Measurements from ENCODE around the gene MYB.
"Not testable (repeated sequence)": the region's sequence is repeated elsewhere in the genome, so short reads cannot be mapped to it uniquely, and the experiment has no call there.

Gene MYB

DNA sequence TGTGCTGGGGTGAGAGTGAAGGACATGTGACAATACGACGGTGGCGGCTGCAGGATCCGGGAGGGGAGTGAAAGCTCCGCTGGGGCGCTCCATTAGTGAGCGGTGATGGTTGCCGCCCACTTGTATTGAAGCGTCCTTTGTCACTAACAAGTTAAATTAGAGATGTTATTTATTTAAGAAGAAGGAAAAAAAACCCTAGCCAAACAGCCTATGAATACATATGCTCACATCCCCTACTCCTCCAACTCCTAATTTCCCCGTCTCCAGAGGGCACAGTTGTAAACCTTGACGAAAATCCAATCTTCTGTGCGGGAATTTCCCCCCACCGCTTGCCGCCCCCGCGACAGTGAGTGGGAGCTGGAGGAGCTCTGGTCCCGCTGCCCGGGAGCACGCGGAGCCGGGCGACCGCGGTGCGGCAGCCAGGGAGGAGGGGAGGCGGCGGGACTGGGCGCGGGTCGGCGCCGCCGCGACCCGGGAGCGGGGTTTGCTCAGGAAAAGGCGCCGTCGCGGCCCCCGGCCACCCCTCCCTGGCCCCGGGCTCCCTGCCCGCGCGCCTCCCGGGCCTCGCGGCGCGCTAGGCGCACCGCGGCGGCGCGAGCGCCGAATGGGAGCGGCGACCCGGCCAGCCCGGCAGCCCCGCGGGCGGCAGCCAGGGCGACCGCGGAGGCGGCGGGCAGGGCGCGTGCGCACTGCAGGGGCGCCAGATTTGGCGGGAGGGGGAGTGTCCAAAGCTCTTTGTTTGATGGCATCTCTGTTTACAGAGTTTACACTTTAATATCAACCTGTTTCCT, at the start of gene MYB:
TSS of gene MYB (plus strand) at position 767 of the 791 bp plus-strand sequence. CDS start 206 bp downstream, outside the sequence.
- Mint-ChIP-seq H3K4me3 (peak within 1 kb of the TSS; percentile 89), H3K27me3 (peaks cover 4% of the 10 kb centered on the region), H3K36me3 (no peaks in the 10 kb centered on the region), H3K4me1 (peaks cover 36% of the 10 kb centered on the region), H3K27ac (peak within 1 kb of the TSS; percentile 84), H3K9me3 (no peaks in the 10 kb centered on the region)
- DNase-seq: peak; percentile 82
- CTCF ChIA-PET: interaction anchor here (0.6 to 4.4 kb wide), 7 partner anchors 15 to 93 kb away, joined by 3 to 29 read pairs (median 5); no protein-coding TSS in a partner anchor

DNA sequence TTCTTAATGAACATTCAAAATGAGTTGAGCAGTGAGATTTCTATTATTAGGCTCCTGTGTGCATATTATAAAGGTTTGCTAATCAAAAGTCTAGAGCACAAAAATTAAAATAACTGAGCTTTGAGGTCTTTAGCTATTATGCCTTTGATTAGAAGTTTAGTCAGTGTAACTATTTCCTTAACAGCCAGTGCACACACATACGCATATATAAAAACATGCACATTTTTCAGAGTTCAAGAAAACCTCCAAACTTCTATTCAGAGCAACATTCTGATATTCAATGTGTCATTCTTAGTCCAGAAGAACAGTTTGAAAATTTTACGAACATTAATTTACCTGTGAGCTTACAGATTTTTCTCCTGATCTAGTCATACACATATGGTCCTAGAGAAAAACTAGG, 48.3 kb upstream of the MYB start:
- Mint-ChIP-seq H3K36me3 (peaks cover 3% of the 10 kb centered on the region), H3K4me3 (no peak overlapping the region), H3K27me3 (no peaks in the 10 kb centered on the region), H3K4me1 (peaks cover 44% of the 10 kb centered on the region), H3K9me3 (no peaks in the 10 kb centered on the region), H3K27ac (no peak overlapping the region)
- CTCF ChIA-PET: interaction anchor here (3.9 kb wide), 1 partner anchor 10 kb away, joined by 24 read pairs; no protein-coding TSS in a partner anchor
- no peak for DNase-seq

DNA sequence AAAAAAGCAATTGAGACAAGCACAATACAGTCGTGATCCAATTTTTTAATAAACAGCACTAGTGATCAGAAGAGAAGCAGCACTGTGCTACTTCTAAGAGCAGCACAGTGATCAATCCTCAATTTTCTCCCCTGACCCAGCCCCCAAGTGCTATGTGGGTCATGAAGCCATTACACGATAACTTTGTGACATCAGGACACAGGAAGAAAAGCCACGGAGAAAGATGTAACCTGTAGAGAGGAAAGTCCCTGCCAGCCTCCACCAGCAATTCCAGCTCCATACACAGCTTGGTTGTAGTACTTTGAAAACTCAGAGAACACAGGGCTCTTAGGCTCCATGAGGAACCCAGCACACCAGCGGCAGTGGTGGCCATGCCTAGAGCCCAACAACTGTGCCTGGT, 45.3 kb upstream of the MYB start:
- Mint-ChIP-seq H3K27me3 (no peaks in the 10 kb centered on the region), H3K36me3 (no peaks in the 10 kb centered on the region), H3K4me1 (peaks cover 16% of the 10 kb centered on the region), H3K9me3 (no peaks in the 10 kb centered on the region), H3K4me3 (no peak overlapping the region), H3K27ac (no peak overlapping the region)
- CTCF ChIA-PET: interaction anchor here (1.3 kb wide), 1 partner anchor 9 kb away, joined by 4 read pairs; no protein-coding TSS in a partner anchor
- DNase-seq: no peak

DNA sequence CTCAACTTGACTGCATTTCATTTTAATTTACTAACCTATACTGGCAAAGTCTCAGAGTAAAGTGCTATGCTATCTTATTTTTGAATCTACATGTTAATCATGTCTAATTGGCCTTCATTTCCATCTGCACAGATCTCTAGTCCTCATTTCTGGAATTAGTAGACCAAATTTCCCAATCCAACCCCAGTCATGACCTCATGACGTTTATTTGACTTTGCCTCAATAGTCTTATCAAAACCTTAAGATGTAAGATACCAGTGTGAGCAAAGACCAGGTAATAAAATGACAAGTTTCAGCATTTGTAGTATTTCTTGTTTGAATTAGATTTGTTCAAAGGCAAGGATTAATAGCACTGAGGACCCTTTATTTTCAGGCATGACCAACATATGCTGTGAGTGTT, 43.3 kb upstream of the MYB start:
- Mint-ChIP-seq H3K36me3 (no peaks in the 10 kb centered on the region), H3K4me3 (no peak overlapping the region), H3K27me3 (no peaks in the 10 kb centered on the region), H3K4me1 (peaks cover 25% of the 10 kb centered on the region), H3K9me3 (no peaks in the 10 kb centered on the region), H3K27ac (no peak overlapping the region)
- no peak for DNase-seq
- CTCF ChIA-PET: interaction anchor here (1.4 kb wide), 1 partner anchor 46 kb away, joined by 3 read pairs; no protein-coding TSS in a partner anchor

DNA sequence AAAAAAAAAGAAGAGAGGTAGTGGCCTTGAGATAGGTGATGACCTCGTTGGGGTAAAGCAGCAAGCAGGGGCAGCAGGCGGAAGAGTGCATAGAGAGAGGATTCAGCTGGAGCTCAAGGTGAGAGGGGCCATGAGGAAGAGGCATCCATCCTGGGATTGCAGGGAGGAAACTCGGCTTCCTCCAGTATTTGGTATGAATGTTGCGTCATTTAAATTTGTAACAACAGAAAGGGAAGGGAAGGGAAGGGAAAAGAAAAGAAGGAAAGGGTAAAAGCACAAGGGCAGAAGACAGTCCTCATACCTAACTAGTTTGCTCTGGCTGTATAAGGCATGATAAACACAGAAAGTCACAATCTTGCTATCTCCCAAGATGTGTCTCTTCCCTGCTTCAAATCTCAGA, 39.9 kb upstream of the MYB start:
- no peak for DNase-seq
- Mint-ChIP-seq H3K36me3 (no peaks in the 10 kb centered on the region), H3K9me3 (no peaks in the 10 kb centered on the region), H3K4me3 (no peak overlapping the region), H3K27me3 (no peaks in the 10 kb centered on the region), H3K4me1 (peaks cover 44% of the 10 kb centered on the region), H3K27ac (no peak overlapping the region)
- CTCF ChIA-PET: interaction anchor here (0.6 to 5.0 kb wide), 12 partner anchors 9 to 298 kb away, joined by 3 to 73 read pairs (median 6); partner anchors contain the start of gene MYB

GRCh38 chr6:135141728-135142127, 39.4 kb upstream of the MYB start:
- no peak for DNase-seq
- H3K27me3 Mint-ChIP-seq: no peaks in the 10 kb centered on the region
- H3K9me3 Mint-ChIP-seq: no peaks in the 10 kb centered on the region
- no peaks in the 10 kb centered on the region for H3K36me3 Mint-ChIP-seq
- no peak overlapping the region for H3K4me3 Mint-ChIP-seq
- peaks cover 46% of the 10 kb centered on the region for H3K4me1 Mint-ChIP-seq
- no peak overlapping the region for H3K27ac Mint-ChIP-seq
- CTCF ChIA-PET: interaction anchor here (0.6 to 5.0 kb wide), 18 partner anchors 9 to 298 kb away, joined by 3 to 73 read pairs (median 4); partner anchors contain the start of genes HBS1L and MYB

DNA sequence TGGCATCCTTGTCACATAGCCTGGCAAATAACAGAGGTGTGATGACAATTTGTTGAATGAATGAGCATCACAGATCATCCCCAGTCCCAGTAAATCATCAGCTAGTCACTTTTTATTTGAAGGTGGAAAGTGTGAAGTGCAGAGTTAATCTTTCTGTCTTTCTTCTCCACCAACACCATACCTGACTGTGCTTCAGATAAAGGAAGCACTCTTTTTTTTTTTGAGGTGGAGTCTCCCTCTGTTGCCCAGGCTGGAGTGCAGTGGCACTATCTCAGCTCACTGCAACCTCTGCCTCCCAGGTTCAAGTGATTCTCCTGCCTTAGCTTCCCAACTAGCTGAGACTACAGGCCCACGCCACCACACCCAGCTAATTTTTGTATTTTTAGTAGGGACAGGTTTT, 38.9 kb upstream of the MYB start:
- not testable (repeated sequence) for H3K36me3 Mint-ChIP-seq, H3K9me3 Mint-ChIP-seq, H3K4me3 Mint-ChIP-seq, H3K27ac Mint-ChIP-seq, DNase-seq, H3K27me3 Mint-ChIP-seq
- CTCF ChIA-PET: interaction anchor here (0.8 to 5.0 kb wide), 20 partner anchors 10 to 297 kb away, joined by 3 to 73 read pairs (median 5); partner anchors contain the start of genes HBS1L and MYB
- H3K4me1 Mint-ChIP-seq: peaks cover 44% of the 10 kb centered on the region

DNA sequence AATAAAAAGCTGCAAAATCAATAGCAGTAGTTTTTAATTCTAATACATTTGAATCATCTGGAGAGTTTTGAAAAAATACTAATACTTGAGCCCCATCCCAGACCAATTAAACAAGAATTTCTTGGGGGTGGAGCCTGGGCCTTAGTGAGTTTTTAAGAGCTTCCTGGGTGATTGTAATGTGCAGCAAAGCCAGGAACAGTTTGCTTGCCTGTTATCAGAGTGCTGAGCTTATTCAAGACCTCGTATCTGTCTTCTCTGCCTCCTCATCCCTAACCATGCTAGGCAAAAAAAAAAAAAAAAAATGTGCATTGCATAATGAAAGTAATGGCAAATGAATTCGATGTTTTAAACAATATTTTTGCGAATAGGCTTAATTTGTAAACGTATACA, 36.4 kb upstream of the MYB start:
- CTCF ChIA-PET: interaction anchor here (0.7 to 5.0 kb wide), 26 partner anchors 8 to 899 kb away, joined by 3 to 73 read pairs (median 5); partner anchors contain the start of genes HBS1L and MYB
- no peak for DNase-seq
- H3K27me3 Mint-ChIP-seq: no peaks in the 10 kb centered on the region
- H3K36me3 Mint-ChIP-seq: no peaks in the 10 kb centered on the region
- H3K4me3 Mint-ChIP-seq: no peak overlapping the region
- H3K27ac Mint-ChIP-seq: peak overlapping the region; percentile 85
- H3K9me3 Mint-ChIP-seq: no peaks in the 10 kb centered on the region
- peaks cover 62% of the 10 kb centered on the region for H3K4me1 Mint-ChIP-seq

GRCh38 chr6:135145063-135145800, 35.9 kb upstream of the MYB start:
- peak overlapping the region; percentile 25 for H3K4me3 Mint-ChIP-seq
- H3K27ac Mint-ChIP-seq: peak overlapping the region; percentile 85
- CTCF ChIA-PET: interaction anchor here (0.7 to 5.0 kb wide), 20 partner anchors 9 to 899 kb away, joined by 3 to 73 read pairs (median 6); partner anchors contain the start of gene MYB
- no peaks in the 10 kb centered on the region for H3K9me3 Mint-ChIP-seq
- H3K27me3 Mint-ChIP-seq: no peaks in the 10 kb centered on the region
- peaks cover 62% of the 10 kb centered on the region for H3K4me1 Mint-ChIP-seq
- no peaks in the 10 kb centered on the region for H3K36me3 Mint-ChIP-seq
- DNase-seq: peak; percentile 28

- Mint-ChIP-seq H3K4me3 (no peak overlapping the region), H3K27ac (peak overlapping the region; percentile 85), H3K36me3 (no peaks in the 10 kb centered on the region), H3K4me1 (peaks cover 60% of the 10 kb centered on the region), H3K27me3 (no peaks in the 10 kb centered on the region), H3K9me3 (peaks cover 2% of the 10 kb centered on the region)
- CTCF ChIA-PET: interaction anchor here (0.8 to 3.9 kb wide), 5 partner anchors 9 to 293 kb away, joined by 3 to 27 read pairs (median 4); no protein-coding TSS in a partner anchor
- no peak for DNase-seq
Observed at GRCh38 chr6:135146162-135146934, 34.8 kb upstream of the MYB start.

DNA sequence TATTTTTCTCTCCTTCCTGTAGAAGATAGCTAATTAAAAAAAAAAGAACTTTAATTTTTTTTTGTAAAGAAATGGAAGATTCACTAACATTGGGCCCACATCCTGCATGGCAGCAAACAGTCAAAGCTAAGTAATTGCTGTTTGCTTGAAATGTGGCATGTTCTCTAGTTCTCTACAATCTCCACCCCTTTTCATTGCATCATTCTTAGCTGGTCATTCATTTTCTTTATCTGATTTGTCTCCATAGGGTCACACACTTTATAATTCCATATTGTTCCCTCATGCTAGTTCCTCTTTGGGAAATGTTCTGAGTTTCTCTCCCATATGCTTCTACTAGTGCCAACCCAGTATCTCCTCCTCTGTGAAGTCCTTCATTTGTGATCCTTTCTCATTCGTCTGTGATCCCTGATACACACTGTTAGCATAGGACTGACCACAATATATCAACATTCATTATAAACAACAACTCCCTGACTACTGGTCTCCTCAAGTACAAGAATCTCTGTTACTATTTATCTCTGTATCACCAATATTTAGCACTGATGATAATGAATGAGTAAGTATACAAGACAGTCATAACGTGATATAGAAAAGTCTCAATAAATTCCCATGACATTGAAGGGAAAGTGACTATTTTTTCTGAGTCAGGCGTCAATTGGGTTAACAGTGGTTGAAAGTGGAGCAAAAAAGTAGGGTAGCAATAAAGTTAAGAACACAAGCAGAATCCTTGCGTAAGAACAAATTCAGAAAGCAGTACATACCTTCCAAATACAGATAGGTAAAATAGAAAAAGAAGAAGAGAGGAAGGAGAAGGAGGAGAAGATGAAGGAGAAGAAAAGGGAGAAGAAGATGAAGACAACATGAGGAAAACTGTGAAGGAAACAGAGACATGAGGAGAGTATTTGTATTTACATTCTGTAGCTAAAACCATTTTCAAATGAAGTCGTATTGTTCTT, 33.2 kb upstream of the MYB start:
- Mint-ChIP-seq H3K4me3 (no peak overlapping the region), H3K27ac (no peak overlapping the region), H3K36me3 (no peaks in the 10 kb centered on the region), H3K27me3 (no peaks in the 10 kb centered on the region), H3K9me3 (peaks cover 2% of the 10 kb centered on the region), H3K4me1 (peaks cover 51% of the 10 kb centered on the region)
- no peak for DNase-seq
- CTCF ChIA-PET: interaction anchor here (0.8 to 3.9 kb wide), 7 partner anchors 9 to 36 kb away, joined by 3 to 27 read pairs (median 5); partner anchors contain the start of gene MYB

GRCh38 chr6:135148889-135149288, 32.2 kb upstream of the MYB start:
- Mint-ChIP-seq H3K36me3 (peaks cover 4% of the 10 kb centered on the region), H3K27me3 (no peaks in the 10 kb centered on the region), H3K9me3 (peaks cover 2% of the 10 kb centered on the region), H3K4me1 (peaks cover 47% of the 10 kb centered on the region), H3K4me3 (no peak overlapping the region), H3K27ac (no peak overlapping the region)
- no peak for DNase-seq
- CTCF ChIA-PET: interaction anchor here (0.8 to 3.9 kb wide), 3 partner anchors 11 to 35 kb away, joined by 3 to 27 read pairs (median 7); no protein-coding TSS in a partner anchor

Data from activated naive CD4-positive, alpha-beta T cell treated with anti-CD3 and anti-CD28 coated beads, Interleukin-2, amount 10 ng/mL, durations not matched to agents 7 days and 5 days (primary cell).